Lower leg skin (tissue), 3 donors: ENCODE data around the gene ANKRD13A.

Experiments
- POLR2A ChIP-seq, 2 donors: fragments of 450-650 bp; IDR thresholded peaks; one replicate each; pipeline ENCODE4 v1.6.1; 2016 to 2017; ENCODE audit warnings: antibody characterized with exemption in 2 of 2, mild to moderate bottlenecking in 1 of 2, moderate library complexity in 1 of 2
- TF ChIP-seq, protein P1 (sequence below), 3 donors: fragments of 450-650 bp; IDR thresholded peaks; one replicate each; pipeline ENCODE4 v1.5.1; 2016; ENCODE audit warnings: antibody characterized with exemption in 3 of 3, mild to moderate bottlenecking in 3 of 3, moderate library complexity in 2 of 3

DNA sequence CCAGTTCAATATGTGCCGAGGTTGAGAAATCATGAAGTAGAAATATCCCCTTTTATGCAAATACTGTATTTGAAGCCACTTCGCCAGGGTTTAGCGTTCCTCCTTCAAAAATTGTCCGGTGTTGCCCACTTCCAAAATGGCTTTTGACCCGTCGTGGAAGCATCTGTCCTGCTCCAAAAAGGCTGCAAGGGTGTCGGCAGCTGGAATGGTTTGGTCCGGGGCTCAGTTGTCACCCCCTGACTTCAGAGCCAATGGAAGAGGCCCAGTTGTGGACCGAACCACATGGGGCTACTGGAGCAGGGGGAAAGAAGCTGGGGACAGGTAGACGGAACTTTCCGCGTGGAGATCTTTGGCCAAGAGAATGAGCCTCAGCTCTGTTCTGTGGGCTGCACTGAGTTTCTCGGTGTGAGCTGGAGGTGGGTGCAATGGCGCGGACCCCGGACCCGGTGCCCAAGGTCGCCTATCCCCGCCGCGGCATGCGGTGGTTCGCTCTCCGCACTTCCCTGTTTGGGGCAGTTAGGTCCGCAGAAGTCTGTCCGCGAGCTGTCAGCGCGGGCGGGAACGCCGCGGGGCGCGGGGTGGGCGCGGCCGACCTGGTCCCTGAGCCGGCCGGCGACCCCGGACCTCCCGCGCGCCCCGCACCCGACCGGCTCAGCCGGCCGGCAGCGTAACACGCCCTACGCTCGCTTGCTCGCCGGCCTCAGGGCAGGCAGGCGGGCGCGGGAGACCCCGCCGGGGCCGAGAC is at the start of gene ANKRD13A:
- TF ChIP-seq, protein P1, sequence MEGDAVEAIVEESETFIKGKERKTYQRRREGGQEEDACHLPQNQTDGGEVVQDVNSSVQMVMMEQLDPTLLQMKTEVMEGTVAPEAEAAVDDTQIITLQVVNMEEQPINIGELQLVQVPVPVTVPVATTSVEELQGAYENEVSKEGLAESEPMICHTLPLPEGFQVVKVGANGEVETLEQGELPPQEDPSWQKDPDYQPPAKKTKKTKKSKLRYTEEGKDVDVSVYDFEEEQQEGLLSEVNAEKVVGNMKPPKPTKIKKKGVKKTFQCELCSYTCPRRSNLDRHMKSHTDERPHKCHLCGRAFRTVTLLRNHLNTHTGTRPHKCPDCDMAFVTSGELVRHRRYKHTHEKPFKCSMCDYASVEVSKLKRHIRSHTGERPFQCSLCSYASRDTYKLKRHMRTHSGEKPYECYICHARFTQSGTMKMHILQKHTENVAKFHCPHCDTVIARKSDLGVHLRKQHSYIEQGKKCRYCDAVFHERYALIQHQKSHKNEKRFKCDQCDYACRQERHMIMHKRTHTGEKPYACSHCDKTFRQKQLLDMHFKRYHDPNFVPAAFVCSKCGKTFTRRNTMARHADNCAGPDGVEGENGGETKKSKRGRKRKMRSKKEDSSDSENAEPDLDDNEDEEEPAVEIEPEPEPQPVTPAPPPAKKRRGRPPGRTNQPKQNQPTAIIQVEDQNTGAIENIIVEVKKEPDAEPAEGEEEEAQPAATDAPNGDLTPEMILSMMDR (IDR thresholded peaks at IDR 0.05): no peak
- TF ChIP-seq POLR2A (IDR thresholded peaks at IDR 0.05): peak in 1 of 2 donors; percentile 44
